HG03045 (cell line): ENCODE data around the gene PSEN2.
"Not testable (repeated sequence)": the region's sequence is repeated elsewhere in the genome, so short reads cannot be mapped to it uniquely, and the experiment has no call there.

Experiments used
- ATAC-seq: cut with Tn5 transposase; IDR thresholded peaks from one replicate; pipeline ENCODE4 v1.9.1; 2021; ENCODE audit warnings: mild to moderate bottlenecking, moderate library complexity; ENCODE audit not compliant: unreplicated experiment

The PSEN2 gene

GRCh38 chr1:226908913-226909312 is 38.5 kb downstream of the PSEN2 start:
- no peak for ATAC-seq

GRCh38 chr1:226912587-226913176 is 42.3 kb downstream of the PSEN2 start:
- peak; percentile 63 for ATAC-seq

GRCh38 chr1:226915672-226915995 is 45.2 kb downstream of the PSEN2 start:
- no peak for ATAC-seq

GRCh38 chr1:226916497-226916896 is 46.1 kb downstream of the PSEN2 start:
- no peak for ATAC-seq

- ATAC-seq: no peak
Measured at GRCh38 chr1:226919587-226919986, 49.2 kb downstream of the PSEN2 start.

- no peak for ATAC-seq
Measured at GRCh38 chr1:226919995-226920394, 49.6 kb downstream of the PSEN2 start.

GRCh38 chr1:226920446-226920894 is 50.1 kb downstream of the PSEN2 start:
- no peak for ATAC-seq

GRCh38 chr1:226921504-226921903 is 51.1 kb downstream of the PSEN2 start:
- no peak for ATAC-seq

GRCh38 chr1:226929260-226930111 is 59.1 kb downstream of the PSEN2 start:
- not testable (repeated sequence) for ATAC-seq

GRCh38 chr1:226934483-226935237 is 64.2 kb downstream of the PSEN2 start:
- no peak for ATAC-seq

- no peak for ATAC-seq
Measured at GRCh38 chr1:226937940-226938725, 67.7 kb downstream of the PSEN2 start.

GRCh38 chr1:226938903-226939437 is 68.6 kb downstream of the PSEN2 start:
- no peak for ATAC-seq

GRCh38 chr1:226939438-226940028 is 69.1 kb downstream of the PSEN2 start:
- ATAC-seq: peak; percentile 37

- peak; percentile 97 for ATAC-seq
Measured at GRCh38 chr1:226940029-226940805, 69.8 kb downstream of the PSEN2 start, which contains the start of gene COQ8A. COQ8A (plus strand) TSS chr1:226940294; CDS start chr1:226961386, 21,092 bp downstream.

GRCh38 chr1:226940806-226941067 is 70.3 kb downstream of the PSEN2 start:
- ATAC-seq: no peak

- no peak for ATAC-seq
Measured at GRCh38 chr1:226942392-226942791, 72.0 kb downstream of the PSEN2 start.

GRCh38 chr1:226943156-226943555 is 72.7 kb downstream of the PSEN2 start:
- ATAC-seq: no peak

GRCh38 chr1:226943927-226944326 is 73.5 kb downstream of the PSEN2 start:
- ATAC-seq: no peak

GRCh38 chr1:226945106-226945857 is 74.9 kb downstream of the PSEN2 start:
- ATAC-seq: no peak
